ENCODE data around the gene OR6T1. TPM values are rescaled to one million over a fixed set of nuclear protein-coding genes. Genes with fewer than 3 reads are reported as not detected.

Gene OR6T1
- total and polyA plus RNA-seq, 11 donors = not detected

GRCh38 chr11:123904932-123905331 lies 38.7 kb downstream of the OR6T1 start:
- Histone ChIP-seq H3K4me3 (no peak overlapping the region), H3K4me1 (no peaks in the 10 kb centered on the region), H3K27ac (no peak overlapping the region), H3K9me3 (no peaks in the 10 kb centered on the region), H3K27me3 (peaks cover 0 to 4% (median 0%) of the 10 kb centered on the region in 9 donors), H3K36me3 (no peaks in the 10 kb centered on the region)
- DNase-seq (no peak), ATAC-seq (no peak)
- 65 to 69% (median 66%) methylated on average over 3 of the region's 3 CpGs for WGBS, 4 donors
- intact Hi-C loops (cut with DNase I) = no loop called here
- TF ChIP-seq POLR2A (IDR thresholded peaks at IDR 0.05) = no peak
- no peak for TF ChIP-seq CTCF (IDR thresholded peaks at IDR 0.05)

- H3K9me3 ChIP-seq = no peaks in the 10 kb centered on the region
- WGBS, 4 donors = 77 to 86% (median 83%) methylated on average over 2 of the region's 2 CpGs
- H3K36me3 ChIP-seq = no peaks in the 10 kb centered on the region
- H3K4me1 ChIP-seq = no peaks in the 10 kb centered on the region
- DNase-seq = no peak
- H3K27me3 ChIP-seq = peaks cover 0 to 4% (median 0%) of the 10 kb centered on the region in 9 donors
- intact Hi-C loops (cut with DNase I) = no loop called here
- no peak for TF ChIP-seq CTCF (IDR thresholded peaks at IDR 0.05)
- no peak overlapping the region for H3K4me3 ChIP-seq
- H3K27ac ChIP-seq = no peak overlapping the region
- ATAC-seq = no peak
Observed at GRCh38 chr11:123903932-123904331, 39.7 kb downstream of the OR6T1 start.

GRCh38 chr11:123901867-123902266 lies 41.8 kb downstream of the OR6T1 start, which contains the start of gene OR8D4:
Gene OR8D4 (plus strand): TSS chr11:123902167. CDS start chr11:123906432, 4,265 bp downstream.
- Histone ChIP-seq H3K9me3 (no peaks in the 10 kb centered on the region), H3K27me3 (peaks cover 0 to 4% (median 0%) of the 10 kb centered on the region in 9 donors), H3K36me3 (no peaks in the 10 kb centered on the region), H3K27ac (no peak within 1 kb of the TSS), H3K4me3 (no peak within 1 kb of the TSS), H3K4me1 (no peaks in the 10 kb centered on the region)
- TF ChIP-seq CTCF (IDR thresholded peaks at IDR 0.05) = no peak
- TF ChIP-seq POLR2A (IDR thresholded peaks at IDR 0.05) = no peak
- ATAC-seq = no peak
- no peak for DNase-seq
- intact Hi-C loops (cut with DNase I) = no loop called here
- 83 to 97% (median 91%) methylated on average over 1 of the region's 1 CpG for WGBS, 4 donors

GRCh38 chr11:123899792-123900191 lies 43.8 kb downstream of the OR6T1 start:
- intact Hi-C loops (cut with DNase I) = no loop called here
- WGBS, 4 donors = 49 to 75% (median 65%) methylated on average over 3 of the region's 3 CpGs
- no peak overlapping the region for H3K27ac ChIP-seq
- H3K4me3 ChIP-seq = no peak overlapping the region
- ATAC-seq (no peak), DNase-seq (no peak)
- H3K36me3 ChIP-seq = no peaks in the 10 kb centered on the region
- H3K9me3 ChIP-seq = no peaks in the 10 kb centered on the region
- TF ChIP-seq POLR2A (IDR thresholded peaks at IDR 0.05) (no peak), CTCF (IDR thresholded peaks at IDR 0.05) (no peak)
- H3K4me1 ChIP-seq = no peaks in the 10 kb centered on the region
- peaks cover 0 to 4% (median 0%) of the 10 kb centered on the region in 9 donors for H3K27me3 ChIP-seq

Other genes starting within 250 kb of the OR6T1 start
- 1 to 10 TPM; 1.7 to 5.7 (median 4.4) TPM for gene ZNF202, start 202.2 kb downstream of the OR6T1 start, total RNA-seq
- 1 to 10 TPM; 2.0 to 7.0 TPM for gene ZNF202, start 202.2 kb downstream of the OR6T1 start, polyA plus RNA-seq
- gene OR6X1, start 189.3 kb downstream of the OR6T1 start, total RNA-seq = not detected
- not detected for gene OR6X1, start 189.3 kb downstream of the OR6T1 start, polyA plus RNA-seq
- not detected for gene OR6M1, start 137.5 kb downstream of the OR6T1 start, total RNA-seq
- gene OR6M1, start 137.5 kb downstream of the OR6T1 start, polyA plus RNA-seq = not detected
- not detected for gene TMEM225, start 58.2 kb downstream of the OR6T1 start, total RNA-seq
- not detected for gene TMEM225, start 58.2 kb downstream of the OR6T1 start, polyA plus RNA-seq
- not detected for gene OR8D4, start 41.7 kb downstream of the OR6T1 start, total RNA-seq
- not detected for gene OR8D4, start 41.7 kb downstream of the OR6T1 start, polyA plus RNA-seq
- gene OR4D5, start 4.2 kb downstream of the OR6T1 start, total RNA-seq = not detected
- not detected for gene OR4D5, start 4.2 kb downstream of the OR6T1 start, polyA plus RNA-seq
- not detected for gene OR10S1, start 33.9 kb upstream of the OR6T1 start, total RNA-seq
- gene OR10S1, start 33.9 kb upstream of the OR6T1 start, polyA plus RNA-seq = not detected
- gene OR10G6, start 51.3 kb upstream of the OR6T1 start, total RNA-seq = not detected
- not detected for gene OR10G6, start 51.3 kb upstream of the OR6T1 start, polyA plus RNA-seq
- not detected for gene OR10G4, start 69.2 kb upstream of the OR6T1 start, total RNA-seq
- gene OR10G4, start 69.2 kb upstream of the OR6T1 start, polyA plus RNA-seq = not detected
- not detected for gene OR10G9, start 79.2 kb upstream of the OR6T1 start, total RNA-seq
- gene OR10G9, start 79.2 kb upstream of the OR6T1 start, polyA plus RNA-seq = not detected
- gene OR10G8, start 83.0 kb upstream of the OR6T1 start, total RNA-seq = not detected
- gene OR10G8, start 83.0 kb upstream of the OR6T1 start, polyA plus RNA-seq = not detected
- not detected for gene OR10G7, start 97.5 kb upstream of the OR6T1 start, total RNA-seq
- not detected for gene OR10G7, start 97.5 kb upstream of the OR6T1 start, polyA plus RNA-seq
- 10 to 100 TPM in 1 of 9 donors, 1 to 10 TPM in 8; 2.3 to 13.7 (median 4.2) TPM for gene VWA5A, start 171.6 kb upstream of the OR6T1 start, total RNA-seq
- gene VWA5A, start 171.6 kb upstream of the OR6T1 start, polyA plus RNA-seq = 1 to 10 TPM; 1.2 to 1.8 TPM
- gene OR10D3, start 239.5 kb upstream of the OR6T1 start, total RNA-seq = not detected
- gene OR10D3, start 239.5 kb upstream of the OR6T1 start, polyA plus RNA-seq = not detected

All from heart left ventricle (tissue), 16 donors.